Rectal smooth muscle tissue (tissue), 1 donor: Measurements from ENCODE around the gene NUFIP1.
"Not testable (repeated sequence)": the region's sequence is repeated elsewhere in the genome, so short reads cannot be mapped to it uniquely, and the experiment has no call there.

Experiments
- H3K27ac ChIP-seq: one replicate; pipeline ENCODE4 v1.7.0; 2013; ENCODE audit warnings: low read depth, low read length, inconsistent platforms
- H3K27me3 ChIP-seq: one replicate; pipeline ENCODE4 v1.7.0; 2013; ENCODE audit warnings: low read length; ENCODE audit not compliant: control insufficient read depth, insufficient read depth
- H3K36me3 ChIP-seq: one replicate; pipeline ENCODE4 v1.7.0; 2013; ENCODE audit warnings: low read length; ENCODE audit not compliant: control insufficient read depth, insufficient read depth
- H3K4me1 ChIP-seq: one replicate; pipeline ENCODE4 v1.7.0; 2013; ENCODE audit warnings: low read length; ENCODE audit not compliant: control insufficient read depth, insufficient read depth
- H3K4me3 ChIP-seq: one replicate; pipeline ENCODE4 v1.7.0; 2013; ENCODE audit warnings: low read length
- H3K9ac ChIP-seq: one replicate; pipeline ENCODE4 v1.7.0; 2013; ENCODE audit warnings: low read length

The NUFIP1 gene

GRCh38 chr13:44961997-44962396, 27.3 kb downstream of the NUFIP1 start:
- Histone ChIP-seq H3K4me1 (no peaks in the 10 kb centered on the region), H3K27ac (no peak overlapping the region), H3K4me3 (no peak overlapping the region), H3K27me3 (no peaks in the 10 kb centered on the region), H3K9ac (no peak overlapping the region), H3K36me3 (peaks cover 7% of the 10 kb centered on the region)

- no peaks in the 10 kb centered on the region for H3K27me3 ChIP-seq
Observed at GRCh38 chr13:44955406-44955805, 33.9 kb downstream of the NUFIP1 start.

GRCh38 chr13:44954224-44954623, 35.0 kb downstream of the NUFIP1 start:
- no peaks in the 10 kb centered on the region for H3K36me3 ChIP-seq
- no peak overlapping the region for H3K9ac ChIP-seq
- H3K4me3 ChIP-seq: no peak overlapping the region
- H3K4me1 ChIP-seq: no peaks in the 10 kb centered on the region
- H3K27ac ChIP-seq: no peak overlapping the region
- no peaks in the 10 kb centered on the region for H3K27me3 ChIP-seq

More at GRCh38 chr13:44955406-44955805, 33.9 kb downstream of the NUFIP1 start:
- Histone ChIP-seq H3K36me3 (no peaks in the 10 kb centered on the region), H3K4me1 (no peaks in the 10 kb centered on the region), H3K9ac (no peak overlapping the region), H3K27ac (no peak overlapping the region), H3K4me3 (no peak overlapping the region)

- H3K9ac ChIP-seq: no peak overlapping the region
- no peaks in the 10 kb centered on the region for H3K27me3 ChIP-seq
- H3K36me3 ChIP-seq: no peaks in the 10 kb centered on the region
- H3K27ac ChIP-seq: no peak overlapping the region
- no peaks in the 10 kb centered on the region for H3K4me1 ChIP-seq
- H3K4me3 ChIP-seq: no peak overlapping the region
Observed at GRCh38 chr13:44952671-44953070, 36.6 kb downstream of the NUFIP1 start.

GRCh38 chr13:44951184-44951583, 38.1 kb downstream of the NUFIP1 start:
- H3K27me3 ChIP-seq: no peaks in the 10 kb centered on the region
- no peak overlapping the region for H3K4me3 ChIP-seq
- H3K27ac ChIP-seq: no peak overlapping the region
- no peak overlapping the region for H3K9ac ChIP-seq
- no peaks in the 10 kb centered on the region for H3K4me1 ChIP-seq
- H3K36me3 ChIP-seq: no peaks in the 10 kb centered on the region

- H3K27ac ChIP-seq, H3K27me3 ChIP-seq, H3K4me3 ChIP-seq, H3K9ac ChIP-seq, H3K4me1 ChIP-seq, H3K36me3 ChIP-seq: not testable (repeated sequence)
Observed at GRCh38 chr13:44943411-44943810, 45.9 kb downstream of the NUFIP1 start.

GRCh38 chr13:44938854-44939253, 50.4 kb downstream of the NUFIP1 start:
- no peak overlapping the region for H3K4me3 ChIP-seq
- no peaks in the 10 kb centered on the region for H3K36me3 ChIP-seq
- H3K9ac ChIP-seq: no peak overlapping the region
- H3K27me3 ChIP-seq: no peaks in the 10 kb centered on the region
- H3K27ac ChIP-seq: no peak overlapping the region
- H3K4me1 ChIP-seq: no peaks in the 10 kb centered on the region

- H3K27me3 ChIP-seq: no peaks in the 10 kb centered on the region
- no peak overlapping the region for H3K4me3 ChIP-seq
- no peaks in the 10 kb centered on the region for H3K4me1 ChIP-seq
- H3K27ac ChIP-seq: no peak overlapping the region
- no peak overlapping the region for H3K9ac ChIP-seq
- no peaks in the 10 kb centered on the region for H3K36me3 ChIP-seq
Observed at GRCh38 chr13:44936246-44936645, 53.0 kb downstream of the NUFIP1 start.

GRCh38 chr13:44934724-44935123, 54.5 kb downstream of the NUFIP1 start:
- Histone ChIP-seq H3K9ac (no peak overlapping the region), H3K4me3 (no peak overlapping the region), H3K4me1 (no peaks in the 10 kb centered on the region), H3K36me3 (no peaks in the 10 kb centered on the region), H3K27me3 (no peaks in the 10 kb centered on the region), H3K27ac (no peak overlapping the region)

GRCh38 chr13:44932850-44933251, 56.4 kb downstream of the NUFIP1 start:
- Histone ChIP-seq H3K27ac (no peak overlapping the region), H3K4me3 (no peak overlapping the region), H3K9ac (no peak overlapping the region), H3K36me3 (no peaks in the 10 kb centered on the region), H3K4me1 (no peaks in the 10 kb centered on the region), H3K27me3 (no peaks in the 10 kb centered on the region)

- Histone ChIP-seq H3K27ac (no peak overlapping the region), H3K36me3 (no peaks in the 10 kb centered on the region), H3K4me3 (no peak overlapping the region), H3K27me3 (no peaks in the 10 kb centered on the region), H3K9ac (no peak overlapping the region), H3K4me1 (no peaks in the 10 kb centered on the region)
Observed at GRCh38 chr13:44932171-44932849, 57.0 kb downstream of the NUFIP1 start.

GRCh38 chr13:44930963-44931623, 58.2 kb downstream of the NUFIP1 start:
- H3K27me3 ChIP-seq: no peaks in the 10 kb centered on the region
- H3K9ac ChIP-seq: no peak overlapping the region
- H3K4me3 ChIP-seq: no peak overlapping the region
- H3K36me3 ChIP-seq: no peaks in the 10 kb centered on the region
- no peak overlapping the region for H3K27ac ChIP-seq
- no peaks in the 10 kb centered on the region for H3K4me1 ChIP-seq

GRCh38 chr13:44930280-44930679, 59.0 kb downstream of the NUFIP1 start:
- Histone ChIP-seq H3K27ac (no peak overlapping the region), H3K36me3 (no peaks in the 10 kb centered on the region), H3K9ac (no peak overlapping the region), H3K27me3 (no peaks in the 10 kb centered on the region), H3K4me1 (no peaks in the 10 kb centered on the region), H3K4me3 (no peak overlapping the region)
